Measurements from ENCODE around the gene STRA6. TPM values are rescaled to one million over a fixed set of nuclear protein-coding genes. Genes with fewer than 3 reads are reported as not detected.

The STRA6 gene
- total and polyA plus RNA-seq, 8 donors: 0.38 to 10.7 (median 6.5) TPM

- no peak for ATAC-seq
- Histone ChIP-seq H3K27ac (no peak overlapping the region), H3K27me3 (peaks cover 0 to 45% of the 10 kb centered on the region in 2 donors), H3K4me3 (no peak overlapping the region), H3K9me3 (no peaks in the 10 kb centered on the region), H3K36me3 (no peaks in the 10 kb centered on the region), H3K4me1 (no peaks in the 10 kb centered on the region)
- peak in 1 of 4 donors; percentile 20 for DNase-seq
- TF ChIP-seq, protein P1, sequence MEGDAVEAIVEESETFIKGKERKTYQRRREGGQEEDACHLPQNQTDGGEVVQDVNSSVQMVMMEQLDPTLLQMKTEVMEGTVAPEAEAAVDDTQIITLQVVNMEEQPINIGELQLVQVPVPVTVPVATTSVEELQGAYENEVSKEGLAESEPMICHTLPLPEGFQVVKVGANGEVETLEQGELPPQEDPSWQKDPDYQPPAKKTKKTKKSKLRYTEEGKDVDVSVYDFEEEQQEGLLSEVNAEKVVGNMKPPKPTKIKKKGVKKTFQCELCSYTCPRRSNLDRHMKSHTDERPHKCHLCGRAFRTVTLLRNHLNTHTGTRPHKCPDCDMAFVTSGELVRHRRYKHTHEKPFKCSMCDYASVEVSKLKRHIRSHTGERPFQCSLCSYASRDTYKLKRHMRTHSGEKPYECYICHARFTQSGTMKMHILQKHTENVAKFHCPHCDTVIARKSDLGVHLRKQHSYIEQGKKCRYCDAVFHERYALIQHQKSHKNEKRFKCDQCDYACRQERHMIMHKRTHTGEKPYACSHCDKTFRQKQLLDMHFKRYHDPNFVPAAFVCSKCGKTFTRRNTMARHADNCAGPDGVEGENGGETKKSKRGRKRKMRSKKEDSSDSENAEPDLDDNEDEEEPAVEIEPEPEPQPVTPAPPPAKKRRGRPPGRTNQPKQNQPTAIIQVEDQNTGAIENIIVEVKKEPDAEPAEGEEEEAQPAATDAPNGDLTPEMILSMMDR (IDR thresholded peaks at IDR 0.05): no peak
- intact Hi-C loops (cut with DNase I): no loop called here
Observed at GRCh38 chr15:74221399-74222239, 19.0 kb upstream of the STRA6 start.

GRCh38 chr15:74220475-74221248 lies 18.1 kb upstream of the STRA6 start:
- Histone ChIP-seq H3K27me3 (peaks cover 0 to 45% of the 10 kb centered on the region in 2 donors), H3K9me3 (no peaks in the 10 kb centered on the region), H3K27ac (no peak overlapping the region), H3K4me1 (no peaks in the 10 kb centered on the region), H3K36me3 (no peaks in the 10 kb centered on the region), H3K4me3 (no peak overlapping the region)
- intact Hi-C loops (cut with DNase I): no loop called here
- DNase-seq: no peak
- TF ChIP-seq, protein P1 (IDR thresholded peaks at IDR 0.05): no peak
- ATAC-seq: no peak

- H3K9me3 ChIP-seq: no peaks in the 10 kb centered on the region
- DNase-seq (no peak), ATAC-seq (no peak)
- H3K36me3 ChIP-seq: no peaks in the 10 kb centered on the region
- intact Hi-C loops (cut with DNase I): no loop called here
- no peaks in the 10 kb centered on the region for H3K4me1 ChIP-seq
- H3K27ac ChIP-seq: no peak overlapping the region
- peaks cover 0 to 30% of the 10 kb centered on the region in 2 donors for H3K27me3 ChIP-seq
- no peak overlapping the region for H3K4me3 ChIP-seq
- TF ChIP-seq, protein P1 (IDR thresholded peaks at IDR 0.05): no peak
Observed at GRCh38 chr15:74217907-74218885, 15.6 kb upstream of the STRA6 start.

DNA sequence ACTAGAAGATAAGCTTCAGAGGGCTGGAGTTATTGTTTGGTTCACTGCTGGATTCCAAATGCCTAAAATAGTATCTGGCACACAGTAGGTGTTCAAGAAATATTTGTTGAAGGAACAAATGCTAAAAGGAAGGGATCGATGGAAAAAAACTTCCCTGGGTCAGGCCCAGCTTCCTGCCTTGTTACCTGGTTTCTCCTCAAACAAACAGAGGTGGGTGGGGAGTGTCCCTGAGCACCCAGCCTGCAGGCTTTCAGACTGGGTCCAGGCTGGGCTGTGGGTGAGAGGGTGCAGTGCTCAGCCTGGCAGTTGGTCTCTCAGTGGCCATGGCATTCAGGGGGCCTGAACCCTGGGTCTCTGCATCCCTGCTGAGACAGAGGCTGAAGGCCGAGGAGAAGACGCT lies 14.4 kb upstream of the STRA6 start:
- ATAC-seq (no peak), DNase-seq (no peak)
- H3K4me1 ChIP-seq: no peaks in the 10 kb centered on the region
- H3K9me3 ChIP-seq: no peaks in the 10 kb centered on the region
- H3K27ac ChIP-seq: no peak overlapping the region
- TF ChIP-seq, protein P1 (IDR thresholded peaks at IDR 0.05): no peak
- no peaks in the 10 kb centered on the region for H3K36me3 ChIP-seq
- H3K27me3 ChIP-seq: peaks cover 0 to 17% of the 10 kb centered on the region in 2 donors
- H3K4me3 ChIP-seq: no peak overlapping the region
- intact Hi-C loops (cut with DNase I): no loop called here

Data from left lung (tissue), 10 donors.